Psoas muscle (tissue), 8 donors: ENCODE results near the gene RABGAP1L. TPM values are rescaled to one million over a fixed set of nuclear protein-coding genes. Genes with fewer than 3 reads are reported as not detected.

Source experiments
- ATAC-seq, 4 donors: fragments of 200-7000 bp; cut with Tn5 transposase; one replicate each; pipeline ENCODE4 v1.9.1; 2020; ENCODE audit warnings: moderate library complexity in 3 of 4, mild to moderate bottlenecking in 2 of 4
- DNase-seq, 2 donors: peaks; one replicate each; pipeline ENCODE4 v3.0.0-alpha.2; 2020
- H3K27ac ChIP-seq: fragments of 200-600 bp; one replicate; pipeline ENCODE4 v1.8.0; 2022
- H3K27me3 ChIP-seq, 3 donors: fragments of 200-600 bp in 1 of 3; one replicate each; pipeline versions ENCODE4 v1.6.1 to v1.8.0; 2013 to 2022; ENCODE audit warnings: low read length in 2 of 3, mild to moderate bottlenecking in 2 of 3, moderate library complexity in 1 of 3; ENCODE audit not compliant: insufficient read depth in 3 of 3
- H3K36me3 ChIP-seq, 2 donors: fragments of 200-600 bp in 1 of 2; one replicate each; pipeline versions ENCODE4 v1.6.1 to v1.8.0; 2013 to 2022; ENCODE audit warnings: low read depth in 1 of 2, mild to moderate bottlenecking in 1 of 2, moderate library complexity in 1 of 2; ENCODE audit not compliant: insufficient read depth in 1 of 2
- H3K4me1 ChIP-seq: fragments of 200-600 bp; one replicate; pipeline ENCODE4 v1.8.0; 2022
- H3K4me3 ChIP-seq: fragments of 200-600 bp; one replicate; pipeline ENCODE4 v1.8.0; 2022; ENCODE audit warnings: mild to moderate bottlenecking
- H3K9me3 ChIP-seq: fragments of 200-600 bp; one replicate; pipeline ENCODE4 v1.8.0; 2022
- CTCF ChIP-seq: fragments of 200-600 bp; IDR thresholded peaks from one replicate; pipeline ENCODE4 v1.8.0; 2022; ENCODE audit warnings: antibody characterized with exemption
- WGBS, 3 donors: extraction: QIAGEN DNeasy Blood & Tissue Kit; methylation state at CpG; one replicate each; pipeline versions ENCODE4 v1.1.6 to v1.1.7; 2013; 5-methylcytosine and 5-hydroxymethylcytosine counted together
- intact Hi-C, 2 donors: fragments of 100-400 bp; cut with DNase I; formaldehyde crosslinking; loops; one replicate each; pipeline versions ENCODE4 v1.11.0 to v1.14.2; 2022
- polyA plus RNA-seq, 3 donors: library from polyadenylated mRNA; stranded (reverse); fragments of 200-250 nt; gene quantifications; one replicate each; pipeline ENCODE4 v1.2.3, GENCODE V29; 2013
- total RNA-seq, 4 donors: library from RNA; stranded (reverse); fragmentation: NEBNext Ultra II Directional in 2 of 4; extraction: Animal tissue kit (Norgen Biotek cat#: 25700) in 2 of 4; gene quantifications; one replicate each; pipeline versions ENCODE4 v1.2.1 to v1.2.4, GENCODE V29; 2021 to 2023
- donor health status: healthy with polysubstance abuse.
- donor health status: DM: no; HTN: no; CAD: no; lungs with moderate emphysema.
- donor health status: Bipolar disorder and iron deficiency.
- donor health status: healthy.
- donor health status: DM: yes; HTN: yes; CAD: no.
- donor health status: DM: no; HTN: no; CAD: no.
- donor health status: DM: no; HTN: no; CAD: no.
- donor health status: DM: yes; HTN: yes; CAD: no.

RABGAP1L gene
- total and polyA plus RNA-seq, 7 donors: 2.9 to 14.4 (median 8.7) TPM

DNA sequence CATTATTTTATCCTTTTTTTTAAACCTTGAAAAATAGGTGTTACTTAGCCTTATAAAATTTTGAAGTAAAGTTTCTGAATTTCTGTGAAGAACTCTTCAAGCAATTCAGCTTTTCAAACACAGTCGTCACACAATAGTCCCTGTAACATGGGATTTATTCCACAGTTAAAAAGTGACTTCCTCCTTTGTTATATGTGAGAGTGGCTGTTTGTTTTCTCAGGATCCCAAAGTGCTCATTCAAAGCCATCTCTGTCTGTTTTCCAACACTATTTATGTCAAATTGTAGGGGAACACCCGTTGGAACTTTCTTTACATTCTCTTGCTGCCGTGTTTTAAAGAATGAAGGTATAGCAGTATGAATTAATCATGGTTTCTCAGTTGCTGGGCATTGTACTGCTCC is 207.6 kb downstream of the RABGAP1L start:
- Histone ChIP-seq H3K27ac (no peak overlapping the region), H3K4me3 (no peak overlapping the region), H3K27me3 (no peaks in the 10 kb centered on the region), H3K9me3 (peaks cover 1% of the 10 kb centered on the region), H3K36me3 (no peaks in the 10 kb centered on the region), H3K4me1 (no peaks in the 10 kb centered on the region)
- no peak for ATAC-seq
- no peak for TF ChIP-seq CTCF
- no peak for DNase-seq
- intact Hi-C loops: no loop called here
- WGBS, 3 donors: 45 to 63% (median 61%) methylated on average over 3 of the region's 3 CpGs

DNA sequence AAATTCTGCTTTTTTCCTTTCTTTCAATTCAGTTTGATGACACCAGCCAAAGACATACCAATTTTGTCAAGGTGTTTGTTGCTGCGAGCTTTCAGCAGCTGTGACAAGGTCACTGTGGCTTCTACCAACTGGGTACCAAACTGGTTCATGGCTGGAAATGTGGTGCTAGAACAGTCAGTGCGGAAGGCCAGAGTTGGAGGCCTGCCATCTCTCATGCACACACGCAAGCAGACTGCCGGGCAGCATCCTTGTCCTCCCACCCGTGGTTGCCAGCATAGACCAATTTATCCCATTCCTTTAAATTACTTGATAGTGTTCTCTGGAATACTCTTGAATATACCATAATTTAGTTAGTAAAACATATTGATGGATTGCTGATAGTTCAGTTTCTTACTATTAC is 208.6 kb downstream of the RABGAP1L start:
- intact Hi-C loops: no loop called here
- Histone ChIP-seq H3K27me3 (no peaks in the 10 kb centered on the region), H3K36me3 (no peaks in the 10 kb centered on the region), H3K27ac (no peak overlapping the region), H3K4me1 (no peaks in the 10 kb centered on the region), H3K4me3 (no peak overlapping the region), H3K9me3 (no peaks in the 10 kb centered on the region)
- DNase-seq: no peak
- TF ChIP-seq CTCF: no peak
- 79 to 90% (median 84%) methylated on average over 5 of the region's 5 CpGs for WGBS, 3 donors
- no peak for ATAC-seq

DNA sequence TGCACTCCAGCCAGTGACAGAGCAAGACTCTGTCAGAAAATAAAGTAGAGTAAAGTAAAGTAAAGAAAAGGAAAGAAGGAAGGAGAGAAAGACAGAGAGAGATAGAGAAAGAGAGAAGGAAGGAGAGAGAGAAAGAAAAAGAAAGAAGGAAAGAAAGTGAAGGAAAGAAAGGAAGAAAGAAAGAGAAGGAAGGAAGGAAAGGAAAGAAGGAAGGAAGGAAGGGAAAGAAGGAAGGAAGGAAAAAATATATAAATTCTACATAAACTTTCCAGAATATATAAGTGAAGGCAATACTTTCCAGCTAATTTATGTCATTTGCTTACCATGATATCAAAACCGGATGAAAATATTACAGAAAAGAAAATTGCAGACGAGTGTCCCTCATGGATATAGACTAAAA is 216.7 kb downstream of the RABGAP1L start:
- Histone ChIP-seq H3K4me3 (no peak overlapping the region), H3K27me3 (no peaks in the 10 kb centered on the region), H3K4me1 (no peaks in the 10 kb centered on the region), H3K27ac (no peak overlapping the region), H3K36me3 (no peaks in the 10 kb centered on the region), H3K9me3 (no peaks in the 10 kb centered on the region)
- DNase-seq (no peak), ATAC-seq (no peak)
- WGBS, 3 donors: 84 to 89% (median 87%) methylated on average over 2 of the region's 2 CpGs
- no peak for TF ChIP-seq CTCF
- intact Hi-C loops: no loop called here

GRCh38 chr1:174391716-174392115 is 232.4 kb downstream of the RABGAP1L start:
- no peak for TF ChIP-seq CTCF

DNA sequence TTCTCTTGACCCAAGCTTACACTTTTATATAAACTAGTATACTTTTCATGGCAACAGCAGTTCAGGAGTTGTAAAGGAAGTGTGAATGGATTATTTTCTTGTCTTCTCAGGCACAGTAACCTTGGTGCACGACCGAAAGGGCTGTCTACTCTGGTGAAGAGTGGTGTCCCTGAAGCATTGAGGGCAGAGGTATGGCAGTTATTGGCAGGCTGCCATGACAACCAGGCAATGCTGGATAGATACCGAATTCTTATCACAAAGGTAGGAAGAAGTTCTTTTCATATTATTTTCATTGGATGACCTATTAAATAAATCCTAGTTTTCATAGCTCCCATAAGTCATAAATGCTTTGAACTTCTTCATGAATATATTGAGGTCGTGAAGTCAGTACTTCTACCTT is 234.6 kb downstream of the RABGAP1L start:
- 95 to 96% (median 95%) methylated on average over 4 of the region's 4 CpGs for WGBS, 3 donors
- intact Hi-C loops: no loop called here
- Histone ChIP-seq H3K27ac (no peak overlapping the region), H3K4me1 (no peaks in the 10 kb centered on the region), H3K4me3 (no peak overlapping the region), H3K27me3 (no peaks in the 10 kb centered on the region), H3K36me3 (no peaks in the 10 kb centered on the region), H3K9me3 (no peaks in the 10 kb centered on the region)
- TF ChIP-seq CTCF: no peak
- DNase-seq: no peak
- no peak for ATAC-seq

More at GRCh38 chr1:174391716-174392115, 232.4 kb downstream of the RABGAP1L start:
- H3K27me3 ChIP-seq: no peaks in the 10 kb centered on the region
- no peaks in the 10 kb centered on the region for H3K36me3 ChIP-seq
- H3K9me3 ChIP-seq: no peaks in the 10 kb centered on the region
- no peak overlapping the region for H3K27ac ChIP-seq
- no peak overlapping the region for H3K4me3 ChIP-seq
- ATAC-seq (no peak), DNase-seq (no peak)
- intact Hi-C loops: no loop called here
- no peaks in the 10 kb centered on the region for H3K4me1 ChIP-seq
